ENCODE measurements around the gene TSKU. TPM values are rescaled to one million over a fixed set of nuclear protein-coding genes. Genes with fewer than 3 reads are reported as not detected.

The TSKU gene
- polyA plus RNA-seq, 1 of the 3 experiments (the other 2 are of a cell fraction): 20.7 TPM

DNA sequence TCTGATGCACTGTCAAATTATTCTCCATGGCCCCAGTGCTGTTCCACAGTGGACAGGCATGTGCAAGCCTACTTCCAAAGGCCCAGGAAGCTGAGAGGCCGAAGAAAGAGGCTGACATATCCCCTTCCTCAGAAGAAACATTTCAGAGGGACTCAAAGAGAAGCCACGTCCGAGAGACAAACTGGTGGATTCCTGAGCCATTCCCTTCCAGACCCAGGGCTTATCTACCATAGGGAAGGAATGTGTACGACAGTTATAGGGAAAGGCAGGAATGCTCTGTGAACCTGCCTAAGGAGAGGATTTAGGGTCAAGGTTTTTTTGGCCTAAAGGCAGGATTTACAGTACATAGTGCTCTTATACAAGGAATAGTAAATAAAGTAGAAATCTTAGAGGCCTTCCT, 46.9 kb upstream of the TSKU start:
- CTCF ChIA-PET: interaction anchor here (2.0 to 11.5 kb wide), 6 partner anchors 13 to 309 kb away, joined by 11 to 205 read pairs (median 36); no protein-coding TSS in a partner anchor
- no peaks in the 10 kb centered on the region for H3K79me2 ChIP-seq (ENCODE audit: insufficient read depth)
- no peaks in the 10 kb centered on the region for H3K36me3 ChIP-seq (replicated peaks in 1 of 2; ENCODE audit: control insufficient read depth in 1 of 2, insufficient read depth in 2 of 2, low read length in 1 of 2)
- H3K9me2 ChIP-seq: no peaks in the 10 kb centered on the region
- no peak for DNase-seq
- no peaks in the 10 kb centered on the region; the same call in 1 of the 2 replicates for H3K27me3 ChIP-seq (ENCODE audit: insufficient read depth)
- 80% methylated on average over 4 of the region's 4 CpGs for WGBS (ENCODE audit: low lambda C conversion rate)
- no peaks in the 10 kb centered on the region for H4K20me1 ChIP-seq (ENCODE audit: insufficient read depth)
- peaks cover 0 to 16% of the 10 kb centered on the region in 2 experiments; a peak in 1 of 4 replicates for H3K4me1 ChIP-seq (ENCODE audit: control insufficient read depth in 1 of 2, insufficient read depth in 2 of 2, low read depth in 1 of 2, low read length in 1 of 2)
- POLR2A ChIA-PET: no interaction called here
- no peaks in the 10 kb centered on the region for H3F3A ChIP-seq (replicated peaks; ENCODE audit: insufficient read depth)
- no peak overlapping the region for H3K27ac ChIP-seq (ENCODE audit: low read depth in 2 of 2, low read length in 1 of 2)
- H3K9me3 ChIP-seq: no peaks in the 10 kb centered on the region
- no peak overlapping the region for H2AFZ ChIP-seq (ENCODE audit: low read depth)
- H3K4me3 ChIP-seq (ENCODE audit: low read depth in 2 of 2, low read length in 1 of 2): no peak overlapping the region
- H3K9ac ChIP-seq: no peak overlapping the region
- TF ChIP-seq, protein P1, sequence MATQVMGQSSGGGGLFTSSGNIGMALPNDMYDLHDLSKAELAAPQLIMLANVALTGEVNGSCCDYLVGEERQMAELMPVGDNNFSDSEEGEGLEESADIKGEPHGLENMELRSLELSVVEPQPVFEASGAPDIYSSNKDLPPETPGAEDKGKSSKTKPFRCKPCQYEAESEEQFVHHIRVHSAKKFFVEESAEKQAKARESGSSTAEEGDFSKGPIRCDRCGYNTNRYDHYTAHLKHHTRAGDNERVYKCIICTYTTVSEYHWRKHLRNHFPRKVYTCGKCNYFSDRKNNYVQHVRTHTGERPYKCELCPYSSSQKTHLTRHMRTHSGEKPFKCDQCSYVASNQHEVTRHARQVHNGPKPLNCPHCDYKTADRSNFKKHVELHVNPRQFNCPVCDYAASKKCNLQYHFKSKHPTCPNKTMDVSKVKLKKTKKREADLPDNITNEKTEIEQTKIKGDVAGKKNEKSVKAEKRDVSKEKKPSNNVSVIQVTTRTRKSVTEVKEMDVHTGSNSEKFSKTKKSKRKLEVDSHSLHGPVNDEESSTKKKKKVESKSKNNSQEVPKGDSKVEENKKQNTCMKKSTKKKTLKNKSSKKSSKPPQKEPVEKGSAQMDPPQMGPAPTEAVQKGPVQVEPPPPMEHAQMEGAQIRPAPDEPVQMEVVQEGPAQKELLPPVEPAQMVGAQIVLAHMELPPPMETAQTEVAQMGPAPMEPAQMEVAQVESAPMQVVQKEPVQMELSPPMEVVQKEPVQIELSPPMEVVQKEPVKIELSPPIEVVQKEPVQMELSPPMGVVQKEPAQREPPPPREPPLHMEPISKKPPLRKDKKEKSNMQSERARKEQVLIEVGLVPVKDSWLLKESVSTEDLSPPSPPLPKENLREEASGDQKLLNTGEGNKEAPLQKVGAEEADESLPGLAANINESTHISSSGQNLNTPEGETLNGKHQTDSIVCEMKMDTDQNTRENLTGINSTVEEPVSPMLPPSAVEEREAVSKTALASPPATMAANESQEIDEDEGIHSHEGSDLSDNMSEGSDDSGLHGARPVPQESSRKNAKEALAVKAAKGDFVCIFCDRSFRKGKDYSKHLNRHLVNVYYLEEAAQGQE (IDR thresholded peaks at IDR 0.05; ENCODE audit: low read depth, low read length): no peak
- TF ChIP-seq, protein P2, sequence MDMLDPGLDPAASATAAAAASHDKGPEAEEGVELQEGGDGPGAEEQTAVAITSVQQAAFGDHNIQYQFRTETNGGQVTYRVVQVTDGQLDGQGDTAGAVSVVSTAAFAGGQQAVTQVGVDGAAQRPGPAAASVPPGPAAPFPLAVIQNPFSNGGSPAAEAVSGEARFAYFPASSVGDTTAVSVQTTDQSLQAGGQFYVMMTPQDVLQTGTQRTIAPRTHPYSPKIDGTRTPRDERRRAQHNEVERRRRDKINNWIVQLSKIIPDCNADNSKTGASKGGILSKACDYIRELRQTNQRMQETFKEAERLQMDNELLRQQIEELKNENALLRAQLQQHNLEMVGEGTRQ (IDR thresholded peaks at IDR 0.05; ENCODE audit: borderline replicate concordance, low read depth, low read length): no peak
- no peak for TF ChIP-seq TEAD4 (IDR thresholded peaks at IDR 0.05; ENCODE audit: borderline replicate concordance, insufficient read depth)
- no peak for TF ChIP-seq ELF1 (IDR thresholded peaks at IDR 0.05)
- no peak for TF ChIP-seq TCF12 (IDR thresholded peaks at IDR 0.05)
- no peak for TF ChIP-seq NRF1 (IDR thresholded peaks at IDR 0.05; ENCODE audit: low read depth, low read length)
- no peak for TF ChIP-seq EP300 (IDR thresholded peaks at IDR 0.05; ENCODE audit: borderline replicate concordance in 1 of 2, low read depth in 1 of 2, low read length in 1 of 2)
- TF ChIP-seq CHD2 (IDR thresholded peaks at IDR 0.05; ENCODE audit: low read length, partially characterized antibody): no peak
- no peak for TF ChIP-seq FOSL2 (IDR thresholded peaks at IDR 0.05; ENCODE audit: borderline replicate concordance, low read depth)
- TF ChIP-seq, protein P3, sequence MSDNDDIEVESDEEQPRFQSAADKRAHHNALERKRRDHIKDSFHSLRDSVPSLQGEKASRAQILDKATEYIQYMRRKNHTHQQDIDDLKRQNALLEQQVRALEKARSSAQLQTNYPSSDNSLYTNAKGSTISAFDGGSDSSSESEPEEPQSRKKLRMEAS (IDR thresholded peaks at IDR 0.05; ENCODE audit: low read depth): no peak
- no peak for TF ChIP-seq RAD21 (IDR thresholded peaks at IDR 0.05; ENCODE audit: low read length)
- TF ChIP-seq EZH2phosphoT487 (IDR thresholded peaks at IDR 0.05; ENCODE audit: borderline replicate concordance, low read depth): no peak
- TF ChIP-seq GATA2 (CRISPR knock-in tag; IDR thresholded peaks at IDR 0.05): no peak
- no peak for TF ChIP-seq MEF2A (IDR thresholded peaks at IDR 0.05; ENCODE audit: borderline replicate concordance, low read depth)
- TF ChIP-seq YY1 (IDR thresholded peaks at IDR 0.05; ENCODE audit: low read depth): no peak
- TF ChIP-seq FOXJ3 (CRISPR knock-in tag; IDR thresholded peaks at IDR 0.05): no peak
- H3K4me2 ChIP-seq: no peak overlapping the region

All from SK-N-SH (cell line).